ENCODE measurements around the gene GOLGA6L2.
"Not testable (repeated sequence)": the region's sequence is repeated elsewhere in the genome, so short reads cannot be mapped to it uniquely, and the experiment has no call there.

Gene GOLGA6L2

DNA sequence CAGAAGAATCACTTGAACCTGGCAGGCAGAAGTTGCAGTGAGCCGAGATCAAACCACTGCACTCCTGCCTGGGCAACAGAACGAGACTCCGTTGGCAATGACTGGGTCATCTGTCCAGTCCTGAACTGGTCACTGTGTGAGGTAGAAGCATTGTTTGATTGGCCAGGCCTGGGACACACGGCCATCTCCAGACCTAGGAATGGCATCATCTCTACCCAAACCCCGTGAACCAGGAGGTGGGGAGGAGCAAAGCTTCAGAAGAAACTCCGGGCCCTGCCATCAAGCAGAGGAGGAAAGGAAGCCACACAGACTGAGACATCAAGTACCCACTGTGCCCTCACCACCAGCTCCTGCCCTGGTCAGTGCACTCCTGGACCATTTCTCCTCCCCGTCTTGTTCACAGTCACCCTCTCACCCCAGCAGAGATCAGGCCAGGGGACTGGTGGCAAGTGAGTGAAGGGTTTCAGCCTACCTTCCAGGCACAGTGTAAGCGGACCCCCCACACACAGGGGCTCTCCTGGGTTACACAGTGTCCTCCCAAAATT is 31.6 kb downstream of the GOLGA6L2 start:
- H3K4me3 ChIP-seq (replicated peaks in 1 of 2; ENCODE audit: low read depth in 2 of 2, low read length in 2 of 2) = no peak overlapping the region
- DNase-seq (ENCODE audit: low read depth in 2 of 2) = no peak
- TF ChIP-seq, protein P1, sequence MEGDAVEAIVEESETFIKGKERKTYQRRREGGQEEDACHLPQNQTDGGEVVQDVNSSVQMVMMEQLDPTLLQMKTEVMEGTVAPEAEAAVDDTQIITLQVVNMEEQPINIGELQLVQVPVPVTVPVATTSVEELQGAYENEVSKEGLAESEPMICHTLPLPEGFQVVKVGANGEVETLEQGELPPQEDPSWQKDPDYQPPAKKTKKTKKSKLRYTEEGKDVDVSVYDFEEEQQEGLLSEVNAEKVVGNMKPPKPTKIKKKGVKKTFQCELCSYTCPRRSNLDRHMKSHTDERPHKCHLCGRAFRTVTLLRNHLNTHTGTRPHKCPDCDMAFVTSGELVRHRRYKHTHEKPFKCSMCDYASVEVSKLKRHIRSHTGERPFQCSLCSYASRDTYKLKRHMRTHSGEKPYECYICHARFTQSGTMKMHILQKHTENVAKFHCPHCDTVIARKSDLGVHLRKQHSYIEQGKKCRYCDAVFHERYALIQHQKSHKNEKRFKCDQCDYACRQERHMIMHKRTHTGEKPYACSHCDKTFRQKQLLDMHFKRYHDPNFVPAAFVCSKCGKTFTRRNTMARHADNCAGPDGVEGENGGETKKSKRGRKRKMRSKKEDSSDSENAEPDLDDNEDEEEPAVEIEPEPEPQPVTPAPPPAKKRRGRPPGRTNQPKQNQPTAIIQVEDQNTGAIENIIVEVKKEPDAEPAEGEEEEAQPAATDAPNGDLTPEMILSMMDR (IDR thresholded peaks at IDR 0.05; ENCODE audit: low read depth, low read length) = no peak

DNA sequence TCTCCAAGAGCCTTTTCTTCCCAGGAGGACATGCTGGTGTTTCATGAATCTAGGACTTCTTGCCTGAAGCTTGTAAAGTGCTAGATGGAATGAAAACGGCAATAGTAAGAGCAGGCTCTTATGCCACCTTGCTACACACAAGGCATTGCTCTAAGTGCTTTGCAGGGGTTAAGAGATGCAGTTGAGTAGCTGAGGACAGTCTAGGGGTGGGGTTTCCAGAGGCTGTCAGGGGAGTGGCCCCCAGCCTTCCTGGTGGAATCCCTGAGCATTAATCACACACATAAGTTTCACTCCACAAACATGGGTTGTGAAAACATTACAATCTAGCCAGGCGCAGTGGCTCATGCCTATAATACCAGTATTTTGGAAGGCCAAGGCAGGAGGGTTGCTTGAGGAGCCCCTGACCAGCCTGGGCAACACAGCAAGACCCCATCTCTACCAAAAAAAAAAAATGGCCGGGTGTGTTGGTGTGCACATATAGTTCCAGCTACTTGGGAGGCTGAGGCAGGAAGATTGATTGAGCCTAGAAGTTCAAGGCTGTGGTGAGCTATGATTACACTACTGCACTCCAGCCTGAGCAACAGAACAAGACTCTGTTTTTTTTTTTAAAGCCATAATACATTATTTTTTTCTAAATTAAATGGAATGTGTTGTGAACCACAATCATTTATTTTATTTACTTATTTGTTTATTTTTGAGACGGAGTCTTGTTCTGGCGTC is 34.0 kb downstream of the GOLGA6L2 start:
- not testable (repeated sequence) for H3K4me3 ChIP-seq (replicated peaks in 1 of 2; ENCODE audit: low read depth in 2 of 2, low read length in 2 of 2); DNase-seq (ENCODE audit: low read depth in 2 of 2)

DNA sequence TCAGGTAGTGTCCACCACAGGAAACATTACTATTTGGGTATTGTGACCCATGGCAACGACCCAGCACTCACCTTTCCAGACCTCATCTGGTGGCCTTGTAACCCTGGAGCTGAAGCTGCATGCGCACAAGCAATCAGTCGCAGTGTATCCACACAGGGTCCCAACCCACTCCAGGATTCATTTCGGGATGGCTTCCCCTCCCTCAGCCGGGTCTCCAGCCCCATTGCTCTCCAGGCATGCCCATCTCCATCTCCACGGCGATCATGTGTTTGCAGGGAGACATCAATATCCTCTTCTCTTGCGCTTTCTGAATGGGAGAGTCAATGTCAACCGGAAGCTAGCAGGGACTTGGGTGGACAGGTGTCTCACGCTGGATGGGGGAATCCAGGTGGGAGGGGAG is 35.2 kb downstream of the GOLGA6L2 start:
- TF ChIP-seq, protein P1 (IDR thresholded peaks at IDR 0.05; ENCODE audit: low read depth, low read length) = no peak
- DNase-seq (ENCODE audit: low read depth in 2 of 2) = no peak

DNA sequence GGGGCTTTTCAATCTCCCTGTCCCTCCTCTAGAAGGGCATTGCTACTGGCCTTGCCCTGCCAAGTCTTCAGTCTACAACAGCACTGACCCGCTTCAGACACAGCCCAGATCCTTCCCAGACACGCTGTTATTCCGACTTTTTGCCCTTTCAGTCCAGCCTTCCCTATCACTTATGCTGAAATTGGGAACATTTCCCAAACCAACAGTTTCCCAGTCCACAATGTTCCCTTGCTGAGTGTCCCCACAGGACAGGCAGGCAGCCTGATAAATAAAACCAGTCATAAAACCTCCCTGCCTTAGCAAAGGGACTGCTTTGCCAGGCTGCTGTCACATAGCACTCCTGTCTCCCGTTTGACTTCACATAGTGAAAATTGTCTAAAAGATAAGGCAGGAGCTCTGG is 43.5 kb downstream of the GOLGA6L2 start:
- no peak for DNase-seq (ENCODE audit: low read depth in 2 of 2)
- no peak overlapping the region for H3K4me3 ChIP-seq (replicated peaks in 1 of 2; ENCODE audit: low read depth in 2 of 2, low read length in 2 of 2)
- TF ChIP-seq, protein P1 (IDR thresholded peaks at IDR 0.05; ENCODE audit: low read depth, low read length) = no peak

More for the DNA sequence above, 35.2 kb downstream of the GOLGA6L2 start:
- no peak overlapping the region for H3K4me3 ChIP-seq (replicated peaks in 1 of 2; ENCODE audit: low read depth in 2 of 2, low read length in 2 of 2)

DNA sequence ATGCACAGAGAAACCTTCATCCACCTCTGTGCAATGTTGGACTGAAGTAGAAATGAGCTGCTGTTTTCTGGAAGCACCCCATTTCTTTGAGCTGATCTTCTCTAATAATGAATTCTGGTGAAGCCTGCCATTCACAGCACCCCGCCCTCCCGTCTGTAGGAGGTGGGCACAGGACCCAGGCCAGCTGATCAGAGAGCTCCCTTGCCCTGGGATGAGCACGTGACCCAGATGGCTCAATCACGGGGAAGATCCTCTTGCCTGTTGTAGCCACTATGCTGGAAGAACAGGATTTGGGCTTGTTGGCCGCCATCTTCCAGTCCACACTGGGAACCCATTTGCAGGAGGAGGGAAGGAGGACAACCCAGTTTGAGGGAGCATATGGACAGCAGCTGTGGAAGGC is 44.5 kb downstream of the GOLGA6L2 start:
- DNase-seq (ENCODE audit: low read depth in 2 of 2) = no peak
- TF ChIP-seq, protein P1 (IDR thresholded peaks at IDR 0.05; ENCODE audit: low read depth, low read length) = no peak
- no peak overlapping the region for H3K4me3 ChIP-seq (replicated peaks in 1 of 2; ENCODE audit: low read depth in 2 of 2, low read length in 2 of 2)

DNA sequence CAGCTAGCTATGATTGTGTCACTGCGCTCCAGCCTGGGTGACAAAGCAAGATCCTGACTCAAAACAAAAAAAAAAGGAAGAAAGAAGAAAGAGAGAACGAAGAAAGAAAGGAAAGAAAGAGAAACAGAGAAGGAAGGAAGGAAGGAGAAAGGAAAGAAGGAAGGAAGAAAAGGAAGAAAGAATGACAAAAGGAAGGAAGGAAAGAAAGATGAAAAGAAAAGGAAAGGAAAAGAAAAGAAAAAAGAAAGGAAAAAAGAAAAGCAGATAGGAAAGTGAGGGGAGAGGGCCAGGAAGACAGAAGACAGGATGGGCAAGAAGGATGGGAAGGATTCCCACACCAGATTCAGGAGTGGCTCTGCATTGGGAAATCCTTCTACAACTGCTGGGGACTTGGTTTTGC is 44.9 kb downstream of the GOLGA6L2 start:
- DNase-seq (ENCODE audit: low read depth in 2 of 2) = no peak
- no peak overlapping the region for H3K4me3 ChIP-seq (replicated peaks in 1 of 2; ENCODE audit: low read depth in 2 of 2, low read length in 2 of 2)
- TF ChIP-seq, protein P1 (IDR thresholded peaks at IDR 0.05; ENCODE audit: low read depth, low read length) = no peak

DNA sequence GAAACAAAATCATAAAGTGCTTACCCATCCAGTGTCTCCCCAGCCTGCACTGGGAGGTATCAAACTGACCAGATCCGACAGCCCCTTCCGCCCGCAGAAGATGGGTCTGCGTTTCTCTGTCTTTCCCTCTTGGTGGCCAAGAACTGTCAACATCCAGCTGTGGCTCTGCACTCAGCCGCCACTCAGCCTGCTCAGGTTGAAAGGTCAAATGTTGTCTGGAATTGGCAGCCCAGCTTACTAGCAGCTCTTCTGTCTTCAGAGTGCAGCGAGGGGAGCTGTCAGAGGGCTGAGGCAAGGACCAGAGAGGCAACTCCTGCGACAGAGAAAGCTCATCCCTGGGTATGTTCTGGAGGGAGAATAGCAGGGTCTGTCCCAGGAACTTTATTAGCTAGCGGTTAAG is 45.4 kb downstream of the GOLGA6L2 start:
- TF ChIP-seq, protein P1 (IDR thresholded peaks at IDR 0.05; ENCODE audit: low read depth, low read length) = no peak
- no peak for DNase-seq (ENCODE audit: low read depth in 2 of 2)
- no peak overlapping the region for H3K4me3 ChIP-seq (replicated peaks in 1 of 2; ENCODE audit: low read depth in 2 of 2, low read length in 2 of 2)

DNA sequence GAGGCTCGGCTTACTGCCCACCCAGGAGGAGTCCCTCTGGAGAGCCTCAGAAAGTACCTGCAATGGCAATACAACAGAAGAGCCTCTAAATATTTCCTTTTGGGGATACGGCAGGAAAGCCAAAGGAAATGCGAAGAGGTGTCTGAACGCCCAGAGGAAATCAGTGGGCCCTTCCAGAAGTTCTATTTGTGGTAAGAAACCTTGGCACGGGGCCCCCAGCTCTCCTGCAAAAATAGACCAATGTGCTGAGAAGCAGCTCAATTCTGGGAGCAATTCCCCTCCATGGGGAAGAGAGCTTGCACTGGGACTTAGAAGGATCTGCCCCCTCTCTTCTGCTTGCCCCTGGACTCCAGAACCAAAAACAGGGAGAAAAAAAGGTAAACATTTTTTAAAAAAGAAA is 47.8 kb downstream of the GOLGA6L2 start:
- H3K4me3 ChIP-seq (replicated peaks in 1 of 2; ENCODE audit: low read depth in 2 of 2, low read length in 2 of 2); DNase-seq (ENCODE audit: low read depth in 2 of 2): not testable (repeated sequence)

DNA sequence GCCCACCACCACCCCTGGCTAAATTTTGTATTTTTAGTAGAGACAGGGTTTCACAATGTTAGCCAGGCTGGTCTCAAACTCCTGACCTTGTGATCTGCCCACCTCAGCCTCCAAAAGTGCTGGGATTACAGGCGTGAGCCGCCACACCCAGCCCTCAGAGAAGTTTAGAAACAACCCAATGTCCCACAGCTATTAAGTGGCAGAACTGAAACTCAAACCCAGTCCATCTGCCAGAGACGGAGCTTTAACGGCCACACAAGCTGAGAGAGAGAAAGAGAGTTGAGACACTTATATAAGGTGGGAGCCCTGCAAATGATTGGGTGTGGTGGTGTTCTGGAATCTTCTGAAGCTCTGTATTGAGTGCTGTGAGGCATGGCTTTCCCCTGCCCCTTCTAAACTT is 48.7 kb downstream of the GOLGA6L2 start:
- not testable (repeated sequence) for H3K4me3 ChIP-seq (replicated peaks in 1 of 2; ENCODE audit: low read depth in 2 of 2, low read length in 2 of 2); DNase-seq (ENCODE audit: low read depth in 2 of 2)
